Cortex of kidney (tissue), 1 donor: ENCODE results near the gene MAEA.
"Not testable (repeated sequence)": the region's sequence is repeated elsewhere in the genome, so short reads cannot be mapped to it uniquely, and the experiment has no call there.

Experiments
- DNase-seq: peaks from one replicate; lab custom pipeline; 2025; lab: John Stamatoyannopoulos, UW

Gene MAEA

GRCh38 chr4:1367230-1367935, 77.7 kb downstream of the MAEA start:
- no peak for DNase-seq

GRCh38 chr4:1367936-1368289, 78.2 kb downstream of the MAEA start:
- DNase-seq = no peak

- DNase-seq = no peak
Measured at GRCh38 chr4:1368421-1369090, 78.9 kb downstream of the MAEA start.

DNA sequence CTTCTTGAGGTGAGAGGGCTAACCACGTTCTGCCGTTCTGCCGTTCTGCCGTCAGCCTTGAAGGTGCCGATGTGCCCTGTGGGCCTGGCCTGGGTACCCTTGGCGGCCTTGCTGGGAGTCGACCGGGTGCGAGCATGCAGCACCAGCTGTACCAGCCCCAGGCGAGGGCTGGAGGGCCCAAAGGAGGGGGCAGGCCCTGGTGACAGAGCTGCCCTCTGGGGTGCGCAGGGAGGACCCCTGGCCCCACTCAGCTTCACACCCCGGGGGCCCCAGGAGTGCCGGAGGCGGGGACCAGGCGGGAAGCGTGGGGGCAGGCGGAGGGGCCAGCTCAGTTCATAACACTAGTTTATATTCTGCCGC, 79.4 kb downstream of the MAEA start:
- no peak for DNase-seq

DNA sequence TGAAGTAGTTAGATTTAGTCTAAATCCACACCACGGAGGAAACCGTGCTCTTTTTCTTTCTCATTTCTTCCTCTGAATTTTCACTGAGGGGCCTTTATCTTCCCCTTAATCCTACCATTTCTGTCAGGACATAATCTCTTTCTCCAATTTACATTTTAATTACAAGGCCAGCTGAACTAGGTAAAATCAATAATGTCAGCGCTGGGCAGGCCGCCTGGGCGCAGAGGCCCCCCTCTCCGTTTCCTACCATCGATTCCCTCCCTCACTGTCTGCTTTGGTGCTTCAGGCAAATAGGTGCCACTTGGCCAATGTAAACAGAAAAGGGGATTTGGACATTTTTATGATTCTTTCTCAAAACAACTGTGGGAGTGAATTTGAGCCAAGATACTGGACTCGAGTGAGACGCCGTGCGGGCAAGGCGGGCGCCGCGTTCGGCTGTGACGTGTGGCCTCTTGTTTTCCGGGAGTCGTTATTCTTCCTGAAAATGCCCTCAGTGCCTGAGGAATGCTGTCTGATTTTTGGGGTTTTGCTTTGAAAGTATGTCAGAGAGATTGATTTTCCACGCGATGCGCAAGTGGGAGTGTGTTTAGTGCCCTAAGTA, 79.9 kb downstream of the MAEA start:
- no peak for DNase-seq

DNA sequence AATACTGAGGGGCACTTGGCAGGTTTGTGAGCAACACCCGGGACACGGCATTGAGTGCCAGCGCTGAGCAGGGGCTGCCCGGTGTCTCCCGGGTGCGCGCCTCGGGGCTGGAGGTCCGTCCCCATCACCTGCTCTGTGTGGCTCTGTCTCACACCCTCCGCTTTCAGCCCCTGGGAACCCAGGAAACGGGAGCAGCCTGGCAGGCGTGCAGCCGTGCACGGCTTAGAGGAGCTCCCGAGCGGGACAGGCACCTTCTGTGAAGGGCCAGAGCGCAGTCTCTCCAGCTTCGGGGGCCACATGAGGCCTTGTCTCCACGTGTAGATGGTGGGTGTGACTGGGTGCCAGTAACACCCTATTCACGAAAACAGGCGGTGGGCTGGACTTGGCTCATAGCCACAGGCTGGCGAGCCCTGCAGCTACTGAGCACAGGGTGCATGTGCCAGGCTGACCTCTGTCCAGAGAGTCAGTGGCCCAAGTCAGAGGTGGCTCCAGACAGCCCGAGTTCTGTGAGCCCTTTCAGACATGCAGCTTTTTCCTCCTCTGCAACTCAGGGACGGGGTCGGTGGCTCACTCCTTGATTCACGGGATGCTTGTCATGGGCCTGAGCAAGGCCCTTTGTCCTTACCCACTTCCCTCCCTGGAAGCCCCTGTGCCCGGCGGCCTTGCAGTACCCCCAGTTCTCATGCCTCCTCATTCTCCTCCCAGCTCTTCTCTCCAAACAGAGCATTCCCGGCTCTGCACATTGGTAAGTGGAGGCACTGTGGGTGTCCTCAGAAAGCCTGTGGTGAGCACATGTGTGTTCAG, 80.8 kb downstream of the MAEA start:
- DNase-seq = no peak

DNA sequence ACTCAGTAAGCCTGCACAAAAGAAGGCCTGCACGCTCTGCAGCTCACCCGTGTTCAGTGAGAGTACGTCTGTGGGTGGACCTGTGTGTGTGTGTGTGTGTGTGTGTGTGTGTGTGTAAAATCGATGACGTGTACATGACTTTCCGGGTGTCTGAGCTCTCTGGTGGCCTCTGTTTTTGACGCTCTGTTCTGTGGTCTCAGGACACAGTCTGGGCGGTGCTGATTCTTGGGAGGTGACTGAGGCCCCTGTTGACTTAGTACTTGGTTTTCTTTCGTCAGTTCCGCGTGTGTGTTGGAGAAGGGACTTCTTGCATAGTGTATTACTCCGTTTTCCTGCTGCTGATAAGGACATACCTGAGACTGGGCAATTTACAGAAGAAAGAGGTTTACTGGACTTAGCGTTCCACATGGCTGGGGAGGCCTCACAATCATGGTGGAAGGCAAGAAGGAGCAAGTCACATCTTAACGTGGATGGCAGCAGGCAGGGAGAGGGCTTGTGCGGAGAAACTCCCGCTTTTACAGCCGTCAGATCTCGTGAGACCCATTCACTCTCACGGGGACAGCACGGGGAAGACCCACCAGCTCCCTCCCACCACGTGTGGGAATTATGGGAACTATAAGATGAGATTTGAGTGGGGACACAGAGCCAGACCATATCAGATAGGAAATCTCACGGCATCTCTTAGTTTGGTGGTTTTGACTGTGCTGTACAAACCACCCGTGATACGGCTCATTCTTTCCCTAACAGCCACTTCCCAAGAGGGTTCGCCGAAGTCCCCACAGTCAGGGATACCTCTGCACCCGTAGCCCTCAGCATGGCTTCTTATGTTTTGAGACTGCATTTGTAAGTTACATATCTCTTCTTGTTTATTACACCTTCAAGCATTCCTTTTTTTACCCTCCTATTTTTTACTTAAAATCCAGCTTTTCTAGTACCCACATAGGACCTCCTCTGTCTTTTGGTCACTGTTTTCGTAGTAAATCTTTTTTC, 81.8 kb downstream of the MAEA start:
- DNase-seq = no peak

- not testable (repeated sequence) for DNase-seq
Measured at GRCh38 chr4:1372576-1372975, 82.9 kb downstream of the MAEA start.

- DNase-seq = no peak
Measured at GRCh38 chr4:1373892-1374705, 84.4 kb downstream of the MAEA start.

- no peak for DNase-seq
Measured at GRCh38 chr4:1374706-1375045, 85.0 kb downstream of the MAEA start.

DNA sequence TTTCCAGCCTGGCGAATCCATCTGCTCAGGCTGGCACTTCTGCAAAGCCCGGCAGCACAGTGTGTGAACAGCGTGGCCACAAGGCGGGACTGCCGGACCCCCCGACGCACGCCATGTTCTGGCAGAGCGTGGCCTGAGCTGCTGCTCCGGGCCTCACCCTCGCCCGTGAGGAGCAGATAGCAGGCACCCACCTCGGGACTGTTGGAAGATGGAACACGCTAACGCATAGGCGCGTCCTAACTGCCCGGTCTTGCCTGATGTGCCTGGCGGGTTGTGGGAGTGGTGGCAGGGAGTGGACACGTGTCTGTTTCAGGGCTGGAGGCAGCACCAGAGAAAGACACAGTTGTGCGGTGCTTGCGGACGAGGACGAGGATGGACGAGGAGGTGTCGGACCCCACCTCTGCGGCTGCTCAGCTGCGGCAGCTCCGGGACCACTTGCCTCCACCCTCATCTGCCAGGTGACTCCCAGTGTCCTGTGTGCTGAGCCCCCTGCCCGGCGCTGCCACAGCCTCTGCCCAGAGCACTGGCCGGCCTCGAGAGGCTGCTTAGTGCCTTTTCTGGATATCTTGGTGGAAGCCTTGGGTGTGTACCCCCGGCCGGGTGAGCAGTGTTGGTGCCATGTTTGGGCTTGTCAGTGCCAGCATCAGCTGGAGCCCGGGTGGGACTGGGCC, 85.5 kb downstream of the MAEA start:
- no peak for DNase-seq

GRCh38 chr4:1375761-1376322, 86.2 kb downstream of the MAEA start:
- DNase-seq = no peak

GRCh38 chr4:1376391-1376840, 86.7 kb downstream of the MAEA start:
- no peak for DNase-seq

GRCh38 chr4:1376841-1377605, 87.3 kb downstream of the MAEA start:
- no peak for DNase-seq

DNA sequence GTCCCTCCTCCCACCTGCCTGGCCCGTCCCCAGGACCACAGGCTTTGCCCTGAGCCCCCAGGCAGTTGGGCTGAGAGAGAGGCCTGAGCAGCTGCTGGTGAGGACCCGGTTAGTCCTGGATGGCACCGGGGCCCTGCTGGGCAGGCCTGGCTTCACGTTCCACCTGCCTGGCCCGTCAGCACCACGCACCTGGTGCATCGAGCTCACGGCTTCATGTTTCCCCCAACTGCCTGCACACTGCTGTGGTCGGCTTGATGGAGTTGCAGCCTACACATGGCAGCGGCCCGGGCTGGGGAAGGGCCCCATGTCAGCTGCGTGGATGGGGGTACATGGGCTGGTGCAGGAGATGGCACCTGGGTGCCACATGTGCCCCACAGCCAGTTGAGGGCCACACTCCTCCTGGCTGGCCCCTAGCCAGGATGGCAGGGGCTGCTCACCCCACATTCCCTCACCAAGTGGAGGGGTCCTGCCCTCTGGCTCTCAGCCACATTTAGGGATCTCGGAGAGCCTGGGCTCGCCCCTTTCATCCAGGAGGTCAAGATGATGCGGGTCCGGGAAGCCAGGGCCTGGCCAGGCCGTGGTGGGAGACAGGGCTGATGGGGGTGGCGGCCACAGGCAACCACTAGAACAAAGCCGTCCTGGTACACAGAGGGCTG, 88.0 kb downstream of the MAEA start:
- no peak for DNase-seq

DNA sequence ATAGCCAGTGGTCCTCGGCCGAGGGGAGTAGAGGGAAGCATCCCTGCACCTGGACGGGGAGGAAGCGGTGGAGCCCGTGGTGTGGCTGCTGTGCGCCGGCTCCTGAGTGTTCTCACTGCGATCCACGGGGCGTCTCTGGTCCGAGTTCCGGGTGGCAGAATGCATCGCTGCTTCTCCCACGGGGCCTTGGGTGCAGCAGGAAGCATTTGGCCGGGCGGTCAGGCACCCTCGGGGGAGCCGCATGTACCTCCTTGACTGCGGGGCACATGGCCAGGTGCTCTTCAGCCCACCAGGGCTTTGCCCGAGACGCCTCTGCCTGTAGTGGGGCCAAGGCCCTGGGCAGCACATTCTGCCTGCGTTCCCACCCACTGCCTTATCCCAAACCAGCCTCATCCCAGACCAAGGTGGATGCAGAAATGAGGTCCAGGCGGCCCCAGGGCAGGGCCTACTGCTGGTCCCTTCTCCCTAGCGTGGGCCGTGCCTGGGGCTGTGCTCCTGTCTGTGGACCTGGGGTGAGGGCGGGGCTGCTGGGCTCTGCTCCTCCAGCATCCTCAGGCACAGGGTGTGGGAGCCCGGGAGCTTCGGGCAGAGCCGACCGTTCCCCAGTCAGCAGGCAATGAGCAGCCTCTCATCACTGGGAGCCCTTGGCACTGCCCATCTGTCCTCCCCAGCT, 89.0 kb downstream of the MAEA start:
- DNase-seq = no peak

DNA sequence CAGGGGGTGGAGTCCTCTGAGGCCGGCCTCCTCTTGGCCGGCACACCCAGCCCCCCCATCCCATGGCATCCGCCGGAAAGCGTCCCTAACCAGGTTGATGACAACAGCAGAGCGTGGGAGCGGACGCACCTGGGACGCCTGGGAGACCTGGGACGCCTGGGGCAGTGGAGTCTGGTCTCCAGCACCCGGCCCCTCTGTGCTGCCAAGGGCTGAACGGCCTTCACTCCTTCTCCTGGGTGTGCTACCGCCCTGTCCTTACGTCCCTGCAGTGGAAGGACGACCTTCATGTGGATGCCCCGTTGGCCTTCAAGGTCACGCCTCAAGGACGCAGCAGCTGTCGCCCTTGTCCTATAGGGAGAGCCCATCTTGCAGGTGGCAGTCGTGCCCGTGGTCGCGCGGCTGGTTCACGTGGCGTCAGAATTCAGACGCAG, 89.7 kb downstream of the MAEA start:
- DNase-seq = no peak

- no peak for DNase-seq
Measured at GRCh38 chr4:1379801-1380331, 90.2 kb downstream of the MAEA start.
